ENCODE results near the gene SH3YL1. TPM values are rescaled to one million over a fixed set of nuclear protein-coding genes. Genes with fewer than 3 reads are reported as not detected.

Gene SH3YL1
- total RNA-seq, 1 experiment from 2014 or later: 26.5 TPM

DNA sequence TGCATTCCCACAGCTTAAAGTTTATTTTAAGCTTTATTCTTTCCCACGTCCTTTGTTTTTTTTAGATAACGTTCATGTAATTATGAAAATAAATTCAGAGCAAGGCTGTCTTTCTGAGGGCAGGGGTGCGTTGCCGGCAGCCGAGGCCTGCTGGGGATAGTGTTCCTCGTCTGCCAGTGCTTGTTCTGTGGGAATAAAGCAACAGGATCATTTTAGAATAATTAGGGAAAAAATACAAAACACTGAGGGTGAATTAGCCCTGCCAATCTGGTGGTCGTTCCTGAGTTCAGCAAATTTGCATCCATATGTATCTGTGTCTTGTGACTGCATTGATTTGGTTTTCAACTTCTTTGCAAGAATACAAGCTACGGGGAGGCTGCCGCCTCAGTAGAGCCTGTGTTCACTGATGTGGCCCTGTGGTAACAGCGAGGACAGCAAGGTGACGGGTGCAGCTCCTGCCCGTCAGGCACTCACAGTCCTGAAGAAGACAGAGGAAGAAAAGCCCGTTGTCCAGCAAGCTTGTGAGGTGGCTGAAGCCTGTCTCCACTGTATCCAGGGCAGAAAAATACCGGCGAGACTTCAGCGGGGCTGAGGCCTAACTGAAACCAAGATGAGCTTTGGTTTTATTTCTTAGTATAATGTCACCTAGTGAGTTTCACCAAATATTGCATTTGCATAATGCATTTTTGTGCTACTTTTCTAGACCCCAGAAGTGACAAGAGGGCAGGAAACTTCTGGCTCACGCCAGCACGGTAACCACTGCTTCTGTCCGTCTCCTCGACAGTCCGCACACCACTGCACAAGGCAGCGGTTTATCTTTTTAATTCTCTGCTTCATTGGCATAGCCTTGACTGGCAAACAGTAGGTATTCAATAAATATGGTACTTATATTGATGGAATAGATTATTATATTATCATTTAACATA is 64.5 kb downstream of the SH3YL1 start:
- Histone ChIP-seq H4K91ac (ENCODE audit: insufficient read length, low read depth, low read length) (no peak overlapping the region), H3K79me2 (ENCODE audit: insufficient read depth, low read length) (no peaks in the 10 kb centered on the region), H3K56ac (ENCODE audit: insufficient read length, low read depth, low read length) (no peak overlapping the region), H3K27me3 (ENCODE audit: insufficient read depth, low read length) (no peaks in the 10 kb centered on the region), H3K9ac (ENCODE audit: extremely low read depth, insufficient read length, low read length) (no peak overlapping the region), H3K23ac (ENCODE audit: insufficient read length, low read depth, low read length) (no peak overlapping the region), H4K20me1 (ENCODE audit: control insufficient read depth, insufficient read depth, insufficient read length) (no peaks in the 10 kb centered on the region), H2BK12ac (ENCODE audit: insufficient read length, low read depth, low read length) (no peak overlapping the region), H3K18ac (ENCODE audit: insufficient read length, low read depth, low read length) (no peak overlapping the region), H3K79me1 (ENCODE audit: insufficient read depth, low read depth, low read length, poor library complexity, severe bottlenecking) (no peaks in the 10 kb centered on the region), H2BK20ac (ENCODE audit: low read depth, low read length, poor library complexity, severe bottlenecking) (no peak overlapping the region), H2BK15ac (ENCODE audit: low read depth, low read length) (no peak overlapping the region), H3T11ph (ENCODE audit: low read length) (no peak overlapping the region), H3K14ac (ENCODE audit: insufficient read depth, low read length) (no peak overlapping the region), H2BK5ac (ENCODE audit: insufficient read length, low read length) (no peak overlapping the region), H3K4me2 (ENCODE audit: insufficient read depth, insufficient read length, low read length) (no peak overlapping the region), H2BK120ac (ENCODE audit: low read depth, low read length, poor library complexity, severe bottlenecking) (no peak overlapping the region), H3K4ac (ENCODE audit: low read depth, low read length) (no peak overlapping the region), H2AFZ (ENCODE audit: low read length) (no peak overlapping the region), H3K23me2 (ENCODE audit: insufficient read length, low read depth, low read length, poor library complexity, severe bottlenecking) (no peaks in the 10 kb centered on the region), H3K9me3 (ENCODE audit: control insufficient read depth, low read depth, low read length) (no peaks in the 10 kb centered on the region), H4K8ac (replicated peaks; ENCODE audit: insufficient read length, low read depth, low read length) (no peak overlapping the region), H2AK5ac (ENCODE audit: insufficient read length, low read length) (no peak overlapping the region), H3K4me1 (ENCODE audit: insufficient read depth, low read length) (no peaks in the 10 kb centered on the region), H3K27ac (ENCODE audit: insufficient read length, low read depth, low read length) (no peak overlapping the region), H4K5ac (ENCODE audit: insufficient read length, low read depth, low read length) (no peak overlapping the region)
- no CpG with 5 or more reads among the region's 22 CpGs for WGBS (ENCODE audit: extremely low coverage, insufficient read length, low lambda C conversion rate)
- H3K27me3 Mint-ChIP-seq (ENCODE audit: low read depth): 0 out of 2 replicates have a peak, but pooled peaks cover 1% of the 10 kb centered on the region
- no peaks in the 10 kb centered on the region; a peak in 1 of 4 replicates for H3K4me1 Mint-ChIP-seq
- no peak overlapping the region for H3K4me3 Mint-ChIP-seq
- no peak for DNase-seq
- H3K27ac Mint-ChIP-seq: no peak overlapping the region
- peaks cover 0 to 2% of the 10 kb centered on the region in 2 experiments; a peak in 1 of 5 replicates for H3K9me3 Mint-ChIP-seq
- H3K36me3 Mint-ChIP-seq (ENCODE audit: insufficient read depth in 1 of 3, low read depth in 3 of 3): no peaks in the 10 kb centered on the region
- TF ChIP-seq, protein P1, sequence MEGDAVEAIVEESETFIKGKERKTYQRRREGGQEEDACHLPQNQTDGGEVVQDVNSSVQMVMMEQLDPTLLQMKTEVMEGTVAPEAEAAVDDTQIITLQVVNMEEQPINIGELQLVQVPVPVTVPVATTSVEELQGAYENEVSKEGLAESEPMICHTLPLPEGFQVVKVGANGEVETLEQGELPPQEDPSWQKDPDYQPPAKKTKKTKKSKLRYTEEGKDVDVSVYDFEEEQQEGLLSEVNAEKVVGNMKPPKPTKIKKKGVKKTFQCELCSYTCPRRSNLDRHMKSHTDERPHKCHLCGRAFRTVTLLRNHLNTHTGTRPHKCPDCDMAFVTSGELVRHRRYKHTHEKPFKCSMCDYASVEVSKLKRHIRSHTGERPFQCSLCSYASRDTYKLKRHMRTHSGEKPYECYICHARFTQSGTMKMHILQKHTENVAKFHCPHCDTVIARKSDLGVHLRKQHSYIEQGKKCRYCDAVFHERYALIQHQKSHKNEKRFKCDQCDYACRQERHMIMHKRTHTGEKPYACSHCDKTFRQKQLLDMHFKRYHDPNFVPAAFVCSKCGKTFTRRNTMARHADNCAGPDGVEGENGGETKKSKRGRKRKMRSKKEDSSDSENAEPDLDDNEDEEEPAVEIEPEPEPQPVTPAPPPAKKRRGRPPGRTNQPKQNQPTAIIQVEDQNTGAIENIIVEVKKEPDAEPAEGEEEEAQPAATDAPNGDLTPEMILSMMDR (conservative IDR thresholded peaks at IDR 0.05): no peak

Measured in H9 (cell line).